ENCODE results near the gene IAPP. TPM values are rescaled to one million over a fixed set of nuclear protein-coding genes. Genes with fewer than 3 reads are reported as not detected.
"Not testable (repeated sequence)": the region's sequence is repeated elsewhere in the genome, so short reads cannot be mapped to it uniquely, and the experiment has no call there.

IAPP gene
- polyA plus RNA-seq, 3 donors: not detected

DNA sequence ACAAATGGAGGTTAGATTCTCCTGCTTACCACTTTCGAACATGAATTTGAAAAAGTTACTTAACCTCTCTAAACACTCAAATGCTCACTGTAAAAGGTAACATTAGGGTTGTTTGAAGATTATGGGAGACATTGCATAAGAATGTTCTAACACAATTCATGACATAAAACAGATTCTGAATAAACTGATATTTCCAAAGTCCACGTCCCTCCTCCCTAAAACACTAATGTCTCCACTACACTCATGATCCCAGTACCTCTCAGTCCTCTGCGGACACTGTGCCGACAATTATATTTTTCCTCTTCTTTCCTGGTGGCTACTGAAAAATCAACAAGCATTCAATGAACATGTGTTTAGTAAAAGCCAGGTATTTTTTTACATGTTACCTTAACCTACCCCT is 18.8 kb upstream of the IAPP start:
- TF ChIP-seq, protein P1, sequence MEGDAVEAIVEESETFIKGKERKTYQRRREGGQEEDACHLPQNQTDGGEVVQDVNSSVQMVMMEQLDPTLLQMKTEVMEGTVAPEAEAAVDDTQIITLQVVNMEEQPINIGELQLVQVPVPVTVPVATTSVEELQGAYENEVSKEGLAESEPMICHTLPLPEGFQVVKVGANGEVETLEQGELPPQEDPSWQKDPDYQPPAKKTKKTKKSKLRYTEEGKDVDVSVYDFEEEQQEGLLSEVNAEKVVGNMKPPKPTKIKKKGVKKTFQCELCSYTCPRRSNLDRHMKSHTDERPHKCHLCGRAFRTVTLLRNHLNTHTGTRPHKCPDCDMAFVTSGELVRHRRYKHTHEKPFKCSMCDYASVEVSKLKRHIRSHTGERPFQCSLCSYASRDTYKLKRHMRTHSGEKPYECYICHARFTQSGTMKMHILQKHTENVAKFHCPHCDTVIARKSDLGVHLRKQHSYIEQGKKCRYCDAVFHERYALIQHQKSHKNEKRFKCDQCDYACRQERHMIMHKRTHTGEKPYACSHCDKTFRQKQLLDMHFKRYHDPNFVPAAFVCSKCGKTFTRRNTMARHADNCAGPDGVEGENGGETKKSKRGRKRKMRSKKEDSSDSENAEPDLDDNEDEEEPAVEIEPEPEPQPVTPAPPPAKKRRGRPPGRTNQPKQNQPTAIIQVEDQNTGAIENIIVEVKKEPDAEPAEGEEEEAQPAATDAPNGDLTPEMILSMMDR (IDR thresholded peaks at IDR 0.05): no peak
- Mint-ChIP-seq H3K27me3 (ENCODE audit: low read depth in 3 of 3) (peaks cover 0 to 2% (median 2%) of the 10 kb centered on the region in 3 donors), H3K4me3 (no peak overlapping the region), H3K9me3 (peaks cover 0 to 2% (median 0%) of the 10 kb centered on the region in 7 donors), H3K36me3 (no peaks in the 10 kb centered on the region), H3K4me1 (no peaks in the 10 kb centered on the region), H3K27ac (no peak overlapping the region)
- no peak overlapping the region for H3K4me3 ChIP-seq (replicated peaks in 1 of 3; ENCODE audit: low read depth in 2 of 3, low read length in 3 of 3)
- 100% methylated on average over 1 of the region's 4 CpGs for WGBS (ENCODE audit: insufficient coverage)
- H3K27ac ChIP-seq (ENCODE audit: low read depth in 1 of 2, low read length in 2 of 2): no peak overlapping the region
- H3K27me3 ChIP-seq (ENCODE audit: control insufficient read depth in 2 of 2, insufficient read depth in 2 of 2, low read length in 2 of 2): no peaks in the 10 kb centered on the region
- no peaks in the 10 kb centered on the region for H3K4me1 ChIP-seq (ENCODE audit: control insufficient read depth in 1 of 2, insufficient read depth in 2 of 2, low read length in 2 of 2)
- no peaks in the 10 kb centered on the region for H3K9me3 ChIP-seq (replicated peaks in 1 of 2; ENCODE audit: control insufficient read depth in 1 of 2, insufficient read depth in 1 of 2, low read length in 2 of 2)
- H2AFZ ChIP-seq (ENCODE audit: insufficient read depth, low read depth, low read length, poor library complexity, severe bottlenecking): no peak overlapping the region
- intact Hi-C loops (cut with micrococcal nuclease): no loop called here
- H3K36me3 ChIP-seq (replicated peaks in 1 of 2; ENCODE audit: control insufficient read depth in 1 of 2, insufficient read depth in 2 of 2, low read length in 2 of 2): no peaks in the 10 kb centered on the region
- DNase-seq: no peak
- H4K20me1 ChIP-seq (ENCODE audit: insufficient read depth, low read length): no peaks in the 10 kb centered on the region
- H3K9ac ChIP-seq (ENCODE audit: insufficient read depth, low read length, poor library complexity, severe bottlenecking): no peak overlapping the region
- no peaks in the 10 kb centered on the region for H3K79me2 ChIP-seq (ENCODE audit: insufficient read depth, low read length)
- H3K4me2 ChIP-seq (replicated peaks; ENCODE audit: extremely low read depth, low read length, poor library complexity, severe bottlenecking): no peak overlapping the region

DNA sequence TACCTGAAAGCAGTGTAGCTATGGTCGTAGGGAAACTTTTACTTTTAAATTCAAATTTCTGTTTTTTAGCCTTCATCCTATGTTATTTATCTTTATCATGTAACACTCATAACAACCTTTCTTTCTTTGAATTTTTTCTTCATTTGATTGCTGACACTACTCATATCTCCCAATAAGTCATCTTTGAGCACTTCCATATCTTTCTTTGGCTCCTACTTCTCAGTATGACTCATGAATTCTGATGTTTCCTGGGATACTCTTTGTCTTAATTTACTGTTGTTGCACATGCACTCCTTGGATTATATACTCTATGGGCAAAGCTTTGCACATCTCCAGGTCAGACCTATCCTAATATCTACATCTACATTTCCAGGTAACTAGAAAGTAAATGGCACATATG is 18.1 kb upstream of the IAPP start:
- intact Hi-C loops (cut with micrococcal nuclease): no loop called here
- WGBS (ENCODE audit: insufficient coverage): no CpG with 5 or more reads among the region's 1 CpG
- Histone ChIP-seq H3K36me3 (replicated peaks in 1 of 2; ENCODE audit: control insufficient read depth in 1 of 2, insufficient read depth in 2 of 2, low read length in 2 of 2) (no peaks in the 10 kb centered on the region), H2AFZ (ENCODE audit: insufficient read depth, low read depth, low read length, poor library complexity, severe bottlenecking) (no peak overlapping the region), H3K27ac (ENCODE audit: low read depth in 1 of 2, low read length in 2 of 2) (no peak overlapping the region), H4K20me1 (ENCODE audit: insufficient read depth, low read length) (no peaks in the 10 kb centered on the region), H3K79me2 (ENCODE audit: insufficient read depth, low read length) (no peaks in the 10 kb centered on the region), H3K4me3 (replicated peaks in 1 of 3; ENCODE audit: low read depth in 2 of 3, low read length in 3 of 3) (no peak overlapping the region), H3K27me3 (ENCODE audit: control insufficient read depth in 2 of 2, insufficient read depth in 2 of 2, low read length in 2 of 2) (no peaks in the 10 kb centered on the region), H3K9me3 (replicated peaks in 1 of 2; ENCODE audit: control insufficient read depth in 1 of 2, insufficient read depth in 1 of 2, low read length in 2 of 2) (no peaks in the 10 kb centered on the region), H3K4me2 (replicated peaks; ENCODE audit: extremely low read depth, low read length, poor library complexity, severe bottlenecking) (no peak overlapping the region), H3K9ac (ENCODE audit: insufficient read depth, low read length, poor library complexity, severe bottlenecking) (no peak overlapping the region), H3K4me1 (ENCODE audit: control insufficient read depth in 1 of 2, insufficient read depth in 2 of 2, low read length in 2 of 2) (no peaks in the 10 kb centered on the region)
- DNase-seq: no peak
- no peaks in the 10 kb centered on the region for H3K36me3 Mint-ChIP-seq
- TF ChIP-seq, protein P1 (IDR thresholded peaks at IDR 0.05): no peak
- no peaks in the 10 kb centered on the region for H3K4me1 Mint-ChIP-seq
- H3K4me3 Mint-ChIP-seq: no peak overlapping the region
- H3K27ac Mint-ChIP-seq: no peak overlapping the region
- no peaks in the 10 kb centered on the region for H3K9me3 Mint-ChIP-seq
- H3K27me3 Mint-ChIP-seq (ENCODE audit: low read depth in 3 of 3): peaks cover 0 to 2% (median 2%) of the 10 kb centered on the region in 3 donors

DNA sequence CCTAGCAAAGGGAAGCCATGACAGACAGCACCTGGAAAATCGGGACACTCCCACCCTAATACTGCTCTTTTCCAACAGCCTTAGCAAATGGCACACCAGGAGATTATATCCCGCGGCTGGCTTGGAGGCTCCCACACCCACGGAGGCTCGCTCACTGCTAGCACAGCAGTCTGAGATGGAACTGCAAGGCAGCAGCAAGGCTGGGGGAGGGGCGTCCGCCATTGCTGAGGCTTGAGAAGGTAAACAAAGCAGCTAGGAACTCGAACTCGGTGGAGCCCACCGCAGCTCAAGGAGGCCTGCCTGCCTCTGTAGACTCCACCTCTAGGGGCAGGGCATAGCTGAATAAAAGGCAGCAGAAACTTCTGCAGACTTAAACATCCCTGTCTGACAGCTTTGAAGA is 12.1 kb upstream of the IAPP start:
- H3K79me2 ChIP-seq (ENCODE audit: insufficient read depth, low read length); H3K27ac ChIP-seq (ENCODE audit: low read depth in 1 of 2, low read length in 2 of 2); H2AFZ ChIP-seq (ENCODE audit: insufficient read depth, low read depth, low read length, poor library complexity, severe bottlenecking); H3K27ac Mint-ChIP-seq; intact Hi-C loops (cut with micrococcal nuclease); H3K36me3 ChIP-seq (replicated peaks in 1 of 2; ENCODE audit: control insufficient read depth in 1 of 2, insufficient read depth in 2 of 2, low read length in 2 of 2); H3K4me1 Mint-ChIP-seq; H3K9ac ChIP-seq (ENCODE audit: insufficient read depth, low read length, poor library complexity, severe bottlenecking); DNase-seq; H3K4me3 Mint-ChIP-seq; H4K20me1 ChIP-seq (ENCODE audit: insufficient read depth, low read length); H3K4me3 ChIP-seq (replicated peaks in 1 of 3; ENCODE audit: low read depth in 2 of 3, low read length in 3 of 3); H3K27me3 Mint-ChIP-seq (ENCODE audit: low read depth in 3 of 3); H3K4me2 ChIP-seq (replicated peaks; ENCODE audit: extremely low read depth, low read length, poor library complexity, severe bottlenecking); H3K9me3 ChIP-seq (replicated peaks in 1 of 2; ENCODE audit: control insufficient read depth in 1 of 2, insufficient read depth in 1 of 2, low read length in 2 of 2); H3K4me1 ChIP-seq (ENCODE audit: control insufficient read depth in 1 of 2, insufficient read depth in 2 of 2, low read length in 2 of 2); H3K27me3 ChIP-seq (ENCODE audit: control insufficient read depth in 2 of 2, insufficient read depth in 2 of 2, low read length in 2 of 2); H3K36me3 Mint-ChIP-seq: not testable (repeated sequence)
- peaks cover 5 to 17% (median 9%) of the 10 kb centered on the region in 7 donors for H3K9me3 Mint-ChIP-seq
- WGBS (ENCODE audit: insufficient coverage): 61% methylated on average over 3 of the region's 10 CpGs

Measured in CD14-positive monocyte (primary cell).